Stimulated activated CD4-positive, alpha-beta T cell treated with anti-CD3 and anti-CD28 coated beads, TNF-alpha, amount 100 ng/mL, for 48 hours (primary cell): ENCODE results near the gene ASB2.

Source experiments
- DNase-seq, 3 donors: peaks; one replicate each; pipeline ENCODE4 v3.0.0-alpha.2; 2020; ENCODE audit warnings: low read depth in 3 of 3

ASB2 gene

GRCh38 chr14:93963692-93964091, 12.7 kb downstream of the ASB2 start:
- DNase-seq, result no peak

GRCh38 chr14:93962701-93963601, 13.4 kb downstream of the ASB2 start:
- no peak for DNase-seq

GRCh38 chr14:93961620-93962019, 14.8 kb downstream of the ASB2 start:
- DNase-seq, result no peak

GRCh38 chr14:93960774-93961438, 15.5 kb downstream of the ASB2 start:
- no peak for DNase-seq

- no peak for DNase-seq
These were observed 16.3 kb downstream of the ASB2 start for GRCh38 chr14:93960108-93960475.

GRCh38 chr14:93959239-93960107, 16.9 kb downstream of the ASB2 start:
- DNase-seq, result peak; percentile 90 to 97 (median 94)

GRCh38 chr14:93958567-93959238, 17.7 kb downstream of the ASB2 start:
- no peak for DNase-seq

- no peak for DNase-seq
These were observed 18.4 kb downstream of the ASB2 start for GRCh38 chr14:93957751-93958566.

- no peak for DNase-seq
These were observed 19.0 kb downstream of the ASB2 start for GRCh38 chr14:93957333-93957710.

GRCh38 chr14:93956514-93957332, 19.6 kb downstream of the ASB2 start:
- no peak for DNase-seq

GRCh38 chr14:93955850-93956481, 20.4 kb downstream of the ASB2 start:
- DNase-seq, result no peak

- no peak for DNase-seq
These were observed 21.2 kb downstream of the ASB2 start for GRCh38 chr14:93954900-93955849.

- DNase-seq, result no peak
These were observed 21.9 kb downstream of the ASB2 start for GRCh38 chr14:93954516-93954830.

- no peak for DNase-seq
These were observed 22.4 kb downstream of the ASB2 start for GRCh38 chr14:93953739-93954515.

- DNase-seq, result no peak
These were observed 23.1 kb downstream of the ASB2 start for GRCh38 chr14:93953263-93953662.

- DNase-seq, result no peak
These were observed 23.5 kb downstream of the ASB2 start for GRCh38 chr14:93952829-93953228.

GRCh38 chr14:93951635-93952540, 24.5 kb downstream of the ASB2 start:
- no peak for DNase-seq
